ENCODE results near the gene KANK2.
"Not testable (repeated sequence)": the region's sequence is repeated elsewhere in the genome, so short reads cannot be mapped to it uniquely, and the experiment has no call there.

- TF ChIP-seq SMAD9 (CRISPR knock-in tag; IDR thresholded peaks at IDR 0.05); CCAR2 (optimal IDR thresholded peaks at IDR 0.05; ENCODE audit: low read depth, low read length); SP1 (IDR thresholded peaks at IDR 0.05); SP1 (CRISPR knock-in tag; IDR thresholded peaks at IDR 0.05): not testable (repeated sequence)
These were observed 57.3 kb downstream of the KANK2 start for GRCh38 chr19:11140023-11140538.

All from HepG2 (cell line).